A549 (cell line): ENCODE results near the gene SERINC5. TPM values are rescaled to one million over a fixed set of nuclear protein-coding genes. Genes with fewer than 3 reads are reported as not detected.

Experiments
- ATAC-seq, 2 experiments: fragments of 200-7000 bp in 1 of 2; fragments of >200 bp in 1 of 2; cut with Nextera tagmentation in 1 of 2; cut with Tn5 transposase in 1 of 2; 3 replicates each; pipeline versions ENCODE4 v1.8.0 to v1.9.1; 2018 to 2020; ENCODE audit warnings: mild to moderate bottlenecking in 1 of 2, moderate library complexity in 1 of 2
- CTCF ChIA-PET: fragments of 300-600 bp; sonication (Branson Sonifier 250); formaldehyde crosslinking; extraction: SDS; loops from one replicate; lab custom pipeline; 2021; ENCODE audit warnings: antibody characterized with exemption, inconsistent platforms; lab: Yijun Ruan, JAX
- POLR2A ChIA-PET: fragments of 350-600 bp; formaldehyde crosslinking; extraction: SDS; loops from one replicate; lab custom pipeline; 2021; ENCODE audit warnings: antibody characterized with exemption, inconsistent platforms; lab: Yijun Ruan, JAX
- DNase-seq, 2 experiments: peaks; one replicate each; pipeline versions ENCODE4 v3.0.0 to v3.0.0-alpha.2; 2011 to 2016; ENCODE audit warnings: low read depth in 1 of 2, low spot score in 1 of 2
- FAIRE-seq: peaks from 2 replicates; lab custom pipeline; 2011; peaks lifted over from hg19 to GRCh38; lab: Jason Lieb, UNC
- H3K27ac ChIP-seq, 2 experiments: fragments of >200 bp; sonication (Bioruptor Twin); formaldehyde crosslinking; 3 replicates each; pipeline ENCODE4 v1.5.1; 2016 to 2017
- H3K4me1 ChIP-seq: fragments of >200 bp; sonication (Bioruptor Twin); formaldehyde crosslinking; 3 replicates; pipeline ENCODE4 v1.6.1; 2016
- H3K4me2 ChIP-seq: fragments of >200 bp; sonication (Bioruptor Twin); formaldehyde crosslinking; 3 replicates; pipeline ENCODE4 v1.6.1; 2016
- H3K4me3 ChIP-seq: fragments of >200 bp; sonication (Bioruptor Twin); formaldehyde crosslinking; 3 replicates; pipeline ENCODE4 v1.5.1; 2016
- H3K9me3 ChIP-seq: fragments of >200 bp; sonication (Bioruptor Twin); formaldehyde crosslinking; 3 replicates; pipeline ENCODE4 v1.6.1; 2016
- CBX2 ChIP-seq: fragments of 200-600 bp; sonication (generic); IDR thresholded peaks from 2 replicates; pipeline ENCODE4 v1.6.1; 2016; ENCODE audit warnings: low read depth, mild to moderate bottlenecking, borderline replicate concordance
- CBX8 ChIP-seq: fragments of 200-600 bp; sonication (generic); IDR thresholded peaks from 2 replicates; pipeline ENCODE4 v1.6.1; 2016
- CHD2 ChIP-seq: fragments of 150-350 bp; IDR thresholded peaks from 2 replicates; pipeline ENCODE4 v1.6.1; 2014; ENCODE audit warnings: low read length; ENCODE audit not compliant: partially characterized antibody
- CHD4 ChIP-seq: fragments of 200-600 bp; sonication (generic); IDR thresholded peaks from 2 replicates; pipeline ENCODE4 v1.6.1; 2016; ENCODE audit warnings: antibody characterized with exemption, mild to moderate bottlenecking, borderline replicate concordance
- ELK1 ChIP-seq: fragments of 150-350 bp; IDR thresholded peaks from 2 replicates; pipeline ENCODE4 v1.6.1; 2014; ENCODE audit warnings: low read depth, mild to moderate bottlenecking, low read length
- FOSB ChIP-seq: fragments of 250-450 bp; sonication (Bioruptor Pico); IDR thresholded peaks from 2 replicates; pipeline ENCODE4 v1.5.0; 2020; ENCODE audit warnings: mild to moderate bottlenecking, moderate library complexity
- FOSL2 ChIP-seq, 2 experiments: fragments of 450-650 bp in 1 of 2; fragments of >200 bp in 1 of 2; sonication (Bioruptor Twin) in 1 of 2; formaldehyde crosslinking; IDR thresholded peaks; 2 replicates each; pipeline versions ENCODE4 v1.5.0 to v1.6.1; 2016 to 2020; ENCODE audit warnings: mild to moderate bottlenecking in 1 of 2, moderate library complexity in 1 of 2
- GATA3 ChIP-seq: IDR thresholded peaks from 2 replicates; pipeline ENCODE4 v1.6.1; 2012; ENCODE audit warnings: borderline replicate concordance
- HDAC2 ChIP-seq: fragments of 200-600 bp; sonication (generic); IDR thresholded peaks from 2 replicates; pipeline ENCODE4 v1.6.1; 2016
- HEYL ChIP-seq: fragments of 250-450 bp; sonication (Bioruptor Pico); IDR thresholded peaks from 2 replicates; pipeline ENCODE4 v1.8.0; 2021; ENCODE audit warnings: mild to moderate bottlenecking, moderate library complexity
- HOXB5 ChIP-seq: fragments of 250-450 bp; sonication (Bioruptor Pico); IDR thresholded peaks from 2 replicates; pipeline ENCODE4 v1.5.0; 2020; ENCODE audit warnings: mild to moderate bottlenecking, moderate library complexity
- JUNB ChIP-seq: fragments of >200 bp; sonication (Bioruptor Twin); formaldehyde crosslinking; IDR thresholded peaks from 2 replicates; pipeline ENCODE4 v1.6.1; 2016
- KDM5A ChIP-seq: fragments of 200-600 bp; sonication (generic); IDR thresholded peaks from 2 replicates; pipeline ENCODE4 v1.6.1; 2016; ENCODE audit warnings: antibody characterized with exemption, mild to moderate bottlenecking
- NFE2L2 ChIP-seq: fragments of 150-350 bp; conservative IDR thresholded peaks from 2 replicates; pipeline ENCODE4 v1.6.1; 2014; ENCODE audit warnings: low read length
- NPAS2 ChIP-seq: fragments of 250-450 bp; sonication (Bioruptor Pico); IDR thresholded peaks from 2 replicates; pipeline ENCODE4 v1.8.0; 2022; ENCODE audit warnings: mild to moderate bottlenecking, moderate library complexity, borderline replicate concordance
- RARB ChIP-seq: fragments of 250-450 bp; sonication (Bioruptor Pico); IDR thresholded peaks from 2 replicates; pipeline ENCODE4 v1.8.0; 2021; ENCODE audit warnings: mild to moderate bottlenecking, moderate library complexity
- RCOR1 ChIP-seq: fragments of 150-350 bp; IDR thresholded peaks from 2 replicates; pipeline ENCODE4 v1.6.1; 2014; ENCODE audit warnings: antibody characterized with exemption, low read length, low read depth
- REST ChIP-seq: fragments of 200-600 bp; sonication (generic); IDR thresholded peaks from 2 replicates; pipeline ENCODE4 v1.6.1; 2016; ENCODE audit warnings: antibody characterized with exemption, mild to moderate bottlenecking, moderate library complexity
- SMC3 ChIP-seq: fragments of >200 bp; sonication (Bioruptor Twin); formaldehyde crosslinking; IDR thresholded peaks from 3 replicates; pipeline ENCODE4 v1.6.1; 2018; ENCODE audit warnings: inconsistent platforms
- SREBF2 ChIP-seq: fragments of 450-650 bp; IDR thresholded peaks from 2 replicates; pipeline ENCODE4 v1.6.1; 2014; ENCODE audit warnings: mild to moderate bottlenecking, moderate library complexity
- ZC3H11A ChIP-seq: fragments of 450-650 bp; IDR thresholded peaks from 2 replicates; pipeline ENCODE4 v1.6.1; 2014; ENCODE audit warnings: antibody characterized with exemption, mild to moderate bottlenecking
- ZFP36 ChIP-seq: fragments of 450-650 bp; IDR thresholded peaks from 2 replicates; pipeline ENCODE4 v1.6.1; 2014; ENCODE audit warnings: borderline replicate concordance; ENCODE audit not compliant: partially characterized antibody
- ZSCAN20 ChIP-seq: fragments of 250-450 bp; sonication (Bioruptor Pico); IDR thresholded peaks from 2 replicates; pipeline ENCODE4 v1.8.0; 2022; ENCODE audit warnings: mild to moderate bottlenecking, moderate library complexity
- WGBS: methylation state at CpG from one replicate; pipeline ENCODE4 v1.1.6; 2017; ENCODE audit errors: missing lambda C conversion rate; 5-methylcytosine and 5-hydroxymethylcytosine counted together
- polyA plus RNA-seq, 4 experiments: library from polyadenylated mRNA; depleted of rRNA in 3 of 4; stranded (reverse); fragments of >200 nt; fragmentation: RNase III in 1 of 4; extraction: RNeasy Plus Mini Kit Qiagen cat#74134 plus additional on column Dnase treatment in 1 of 4; gene quantifications; 2 replicates in 3 of 4; 3 replicates in 1 of 4; pipeline ENCODE4 v1.2.3, GENCODE V29; 2011 to 2017
- TF ChIP-seq, protein P1 (sequence below): IDR thresholded peaks from 2 replicates; pipeline ENCODE4 v1.6.1; 2012; ENCODE audit warnings: low read depth, borderline replicate concordance
- TF ChIP-seq, protein P2 (sequence below): fragments of >200 bp; sonication (Bioruptor Twin); formaldehyde crosslinking; IDR thresholded peaks from 3 replicates; pipeline ENCODE4 v1.5.1; 2016
- TF ChIP-seq, protein P3 (sequence below): fragments of 450-650 bp; IDR thresholded peaks from 2 replicates; pipeline ENCODE4 v1.6.1; 2014; ENCODE audit warnings: antibody characterized with exemption

The SERINC5 gene
- polyA plus RNA-seq, 2 of the 4 experiments (the other 2 are of a cell fraction) = 7.0 to 13.4 TPM

DNA sequence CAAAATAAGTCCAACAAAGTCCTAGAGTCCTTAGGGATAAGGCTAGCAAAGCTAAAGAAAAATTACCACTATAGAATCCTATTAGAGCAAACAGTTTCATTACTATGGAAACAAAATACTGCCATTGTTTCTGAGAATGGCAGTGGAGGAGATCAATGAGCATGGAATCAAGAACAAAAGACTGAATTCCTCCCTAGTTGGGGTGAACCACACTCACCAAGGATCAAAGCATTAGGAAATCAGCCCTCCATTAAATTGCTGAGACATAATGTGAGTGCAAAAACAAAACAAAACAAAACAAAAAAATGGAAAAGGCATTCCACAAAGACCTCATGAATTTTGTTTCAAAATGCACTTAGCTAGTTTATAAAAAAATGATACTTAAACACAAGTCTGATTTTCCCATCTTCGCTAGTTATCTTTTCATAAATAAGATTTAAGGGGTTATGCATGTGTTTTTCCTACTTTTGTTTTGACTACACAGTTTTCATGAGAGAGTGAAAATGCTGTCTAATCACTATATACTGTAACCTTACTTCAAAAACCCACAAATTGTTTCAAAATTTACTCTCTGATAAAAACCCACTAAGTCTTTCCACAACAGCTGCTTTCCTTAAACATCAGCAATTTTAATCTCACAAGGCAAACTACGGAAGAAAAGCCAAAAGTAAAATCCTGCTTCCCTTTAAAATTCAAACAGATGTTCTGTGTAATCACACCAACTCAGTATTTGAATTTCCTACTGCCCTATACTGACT is 9.7 kb downstream of the SERINC5 start:
- ChIA-PET CTCF (interaction anchor here (0.8 to 2.4 kb wide), 3 partner anchors 8 to 155 kb away, joined by 3 to 11 read pairs (median 3); no protein-coding TSS in a partner anchor), POLR2A (interaction anchor here (2.3 kb wide), 1 partner anchor 10 kb away, joined by 22 read pairs; the partner anchor contains the start of gene SERINC5)
- Histone ChIP-seq H3K9me3 (peaks cover 26% of the 10 kb centered on the region), H3K4me1 (peaks cover 21% of the 10 kb centered on the region), H3K4me2 (peak overlapping the region; percentile 52; the same call in 2 of the 3 replicates), H3K4me3 (no peak overlapping the region)
- no peak for DNase-seq
- FAIRE-seq = no peak
- no peak for ATAC-seq
- WGBS = 91% methylated on average over 2 of the region's 2 CpGs
- TF ChIP-seq KDM5A (no peak), FOSL2 (IDR thresholded peaks at IDR 0.05) (no peak), FOSL2 (CRISPR knock-in tag; IDR thresholded peaks at IDR 0.05) (no peak), ZC3H11A (no peak), ZSCAN20 (CRISPR knock-in tag) (no peak), CHD4 (no peak), HEYL (CRISPR knock-in tag) (no peak), ELK1 (no peak), FOSB (no peak), RCOR1 (no peak), NPAS2 (CRISPR knock-in tag) (no peak), ZFP36 (no peak), HDAC2 (no peak), JUNB (no peak), SMC3 (no peak), CBX8 (no peak), NFE2L2 (no peak), SREBF2 (no peak), CBX2 (no peak)
- TF ChIP-seq, protein P1, sequence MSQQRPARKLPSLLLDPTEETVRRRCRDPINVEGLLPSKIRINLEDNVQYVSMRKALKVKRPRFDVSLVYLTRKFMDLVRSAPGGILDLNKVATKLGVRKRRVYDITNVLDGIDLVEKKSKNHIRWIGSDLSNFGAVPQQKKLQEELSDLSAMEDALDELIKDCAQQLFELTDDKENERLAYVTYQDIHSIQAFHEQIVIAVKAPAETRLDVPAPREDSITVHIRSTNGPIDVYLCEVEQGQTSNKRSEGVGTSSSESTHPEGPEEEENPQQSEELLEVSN = no peak
- TF ChIP-seq, all 56 proteins: peak for 0
- H3K27ac ChIP-seq = no peak overlapping the region; a peak in 1 of 6 replicates

GRCh38 chr5:80243567-80243966 is 12.3 kb downstream of the SERINC5 start:
- POLR2A ChIA-PET = no interaction called here
- peak; percentile 86 for TF ChIP-seq ZC3H11A
- TF ChIP-seq RARB (CRISPR knock-in tag) = no peak
- Histone ChIP-seq H3K27ac (no peak overlapping the region), H3K4me1 (peaks cover 21% of the 10 kb centered on the region), H3K4me3 (no peak overlapping the region), H3K4me2 (no peak overlapping the region), H3K9me3 (peaks cover 32% of the 10 kb centered on the region)
- DNase-seq = no peak
- ATAC-seq = no peak
- CTCF ChIA-PET = interaction anchor here (0.7 to 2.0 kb wide), 3 partner anchors 35 to 152 kb away, joined by 3 to 5 read pairs (median 4); no protein-coding TSS in a partner anchor
- no peak for FAIRE-seq
- 90% methylated on average over 1 of the region's 1 CpG for WGBS

- peaks cover 32% of the 10 kb centered on the region for H3K9me3 ChIP-seq
- H3K4me1 ChIP-seq = peaks cover 20% of the 10 kb centered on the region
- no peak for TF ChIP-seq GATA3
- TF ChIP-seq, protein P2, sequence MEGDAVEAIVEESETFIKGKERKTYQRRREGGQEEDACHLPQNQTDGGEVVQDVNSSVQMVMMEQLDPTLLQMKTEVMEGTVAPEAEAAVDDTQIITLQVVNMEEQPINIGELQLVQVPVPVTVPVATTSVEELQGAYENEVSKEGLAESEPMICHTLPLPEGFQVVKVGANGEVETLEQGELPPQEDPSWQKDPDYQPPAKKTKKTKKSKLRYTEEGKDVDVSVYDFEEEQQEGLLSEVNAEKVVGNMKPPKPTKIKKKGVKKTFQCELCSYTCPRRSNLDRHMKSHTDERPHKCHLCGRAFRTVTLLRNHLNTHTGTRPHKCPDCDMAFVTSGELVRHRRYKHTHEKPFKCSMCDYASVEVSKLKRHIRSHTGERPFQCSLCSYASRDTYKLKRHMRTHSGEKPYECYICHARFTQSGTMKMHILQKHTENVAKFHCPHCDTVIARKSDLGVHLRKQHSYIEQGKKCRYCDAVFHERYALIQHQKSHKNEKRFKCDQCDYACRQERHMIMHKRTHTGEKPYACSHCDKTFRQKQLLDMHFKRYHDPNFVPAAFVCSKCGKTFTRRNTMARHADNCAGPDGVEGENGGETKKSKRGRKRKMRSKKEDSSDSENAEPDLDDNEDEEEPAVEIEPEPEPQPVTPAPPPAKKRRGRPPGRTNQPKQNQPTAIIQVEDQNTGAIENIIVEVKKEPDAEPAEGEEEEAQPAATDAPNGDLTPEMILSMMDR = no peak
- TF ChIP-seq CBX2 = no peak
- TF ChIP-seq REST = no peak
- no peak for TF ChIP-seq CHD2
- TF ChIP-seq NFE2L2 = no peak
- TF ChIP-seq HOXB5 = no peak
- TF ChIP-seq FOSB = no peak
- TF ChIP-seq, protein P3, sequence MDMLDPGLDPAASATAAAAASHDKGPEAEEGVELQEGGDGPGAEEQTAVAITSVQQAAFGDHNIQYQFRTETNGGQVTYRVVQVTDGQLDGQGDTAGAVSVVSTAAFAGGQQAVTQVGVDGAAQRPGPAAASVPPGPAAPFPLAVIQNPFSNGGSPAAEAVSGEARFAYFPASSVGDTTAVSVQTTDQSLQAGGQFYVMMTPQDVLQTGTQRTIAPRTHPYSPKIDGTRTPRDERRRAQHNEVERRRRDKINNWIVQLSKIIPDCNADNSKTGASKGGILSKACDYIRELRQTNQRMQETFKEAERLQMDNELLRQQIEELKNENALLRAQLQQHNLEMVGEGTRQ = no peak
These were observed 13.0 kb downstream of the SERINC5 start for GRCh38 chr5:80242849-80243248.

More at GRCh38 chr5:80242849-80243248, 13.0 kb downstream of the SERINC5 start:
- POLR2A ChIA-PET = no interaction called here
- FAIRE-seq (no peak), ATAC-seq (no peak), DNase-seq (no peak)
- Histone ChIP-seq H3K4me3 (no peak overlapping the region), H3K27ac (no peak overlapping the region), H3K4me2 (no peak overlapping the region)
- CTCF ChIA-PET = interaction anchor here (2.0 kb wide), 1 partner anchor 151 kb away, joined by 5 read pairs; no protein-coding TSS in a partner anchor
- 90% methylated on average over 3 of the region's 3 CpGs for WGBS
